Stimulated activated CD8-positive, alpha-beta memory T cell treated with anti-CD3 and anti-CD28 coated beads, Interleukin-7, amount 100 ng/mL, for 4 hours (primary cell): ENCODE results near the gene CA11.
"Not testable (repeated sequence)": the region's sequence is repeated elsewhere in the genome, so short reads cannot be mapped to it uniquely, and the experiment has no call there.

Experiments used
- DNase-seq, 2 donors: peaks; one replicate each; pipeline ENCODE4 v3.0.0-alpha.2; 2020; ENCODE audit warnings: low read depth in 2 of 2

Gene CA11

GRCh38 chr19:48641850-48642249 is 4.1 kb downstream of the CA11 start:
- no peak for DNase-seq

- peak in 1 of 2 donors; percentile 32 for DNase-seq
Observed at GRCh38 chr19:48639483-48640375, 6.3 kb downstream of the CA11 start.

GRCh38 chr19:48638831-48639381 is 7.1 kb downstream of the CA11 start:
- DNase-seq: no peak

- peak; percentile 74 to 77 for DNase-seq
Observed at GRCh38 chr19:48637948-48638830, 7.8 kb downstream of the CA11 start.

GRCh38 chr19:48637449-48637947 is 8.5 kb downstream of the CA11 start:
- DNase-seq: peak; percentile 100

GRCh38 chr19:48636859-48637448 is 9.0 kb downstream of the CA11 start, which contains the start of gene DBP:
Gene DBP (minus strand): TSS chr19:48637379. CDS start chr19:48636994, 385 bp downstream.
- DNase-seq: no peak

GRCh38 chr19:48635966-48636858 is 9.8 kb downstream of the CA11 start:
- no peak for DNase-seq

- DNase-seq: peak; percentile 50 to 72
Observed at GRCh38 chr19:48635263-48635965, 10.6 kb downstream of the CA11 start.

GRCh38 chr19:48634424-48635262 is 11.3 kb downstream of the CA11 start:
- DNase-seq: peak; percentile 82 to 89

- DNase-seq: no peak
Observed at GRCh38 chr19:48634036-48634342, 12.0 kb downstream of the CA11 start.

- no peak for DNase-seq
Observed at GRCh38 chr19:48633148-48634035, 12.6 kb downstream of the CA11 start.

GRCh38 chr19:48632692-48633147 is 13.3 kb downstream of the CA11 start:
- DNase-seq: no peak

- not testable (repeated sequence) for DNase-seq
Observed at GRCh38 chr19:48632286-48632685, 13.7 kb downstream of the CA11 start.

- no peak for DNase-seq
Observed at GRCh38 chr19:48631225-48631624, 14.8 kb downstream of the CA11 start.

GRCh38 chr19:48630296-48631063 is 15.5 kb downstream of the CA11 start:
- DNase-seq: no peak

- DNase-seq: no peak
Observed at GRCh38 chr19:48629599-48630295, 16.2 kb downstream of the CA11 start.

- no peak for DNase-seq
Observed at GRCh38 chr19:48629297-48629598, 16.7 kb downstream of the CA11 start.
